Measurements from ENCODE around the gene ANKS1B.
"Not testable (repeated sequence)": the region's sequence is repeated elsewhere in the genome, so short reads cannot be mapped to it uniquely, and the experiment has no call there.

Gene ANKS1B

DNA sequence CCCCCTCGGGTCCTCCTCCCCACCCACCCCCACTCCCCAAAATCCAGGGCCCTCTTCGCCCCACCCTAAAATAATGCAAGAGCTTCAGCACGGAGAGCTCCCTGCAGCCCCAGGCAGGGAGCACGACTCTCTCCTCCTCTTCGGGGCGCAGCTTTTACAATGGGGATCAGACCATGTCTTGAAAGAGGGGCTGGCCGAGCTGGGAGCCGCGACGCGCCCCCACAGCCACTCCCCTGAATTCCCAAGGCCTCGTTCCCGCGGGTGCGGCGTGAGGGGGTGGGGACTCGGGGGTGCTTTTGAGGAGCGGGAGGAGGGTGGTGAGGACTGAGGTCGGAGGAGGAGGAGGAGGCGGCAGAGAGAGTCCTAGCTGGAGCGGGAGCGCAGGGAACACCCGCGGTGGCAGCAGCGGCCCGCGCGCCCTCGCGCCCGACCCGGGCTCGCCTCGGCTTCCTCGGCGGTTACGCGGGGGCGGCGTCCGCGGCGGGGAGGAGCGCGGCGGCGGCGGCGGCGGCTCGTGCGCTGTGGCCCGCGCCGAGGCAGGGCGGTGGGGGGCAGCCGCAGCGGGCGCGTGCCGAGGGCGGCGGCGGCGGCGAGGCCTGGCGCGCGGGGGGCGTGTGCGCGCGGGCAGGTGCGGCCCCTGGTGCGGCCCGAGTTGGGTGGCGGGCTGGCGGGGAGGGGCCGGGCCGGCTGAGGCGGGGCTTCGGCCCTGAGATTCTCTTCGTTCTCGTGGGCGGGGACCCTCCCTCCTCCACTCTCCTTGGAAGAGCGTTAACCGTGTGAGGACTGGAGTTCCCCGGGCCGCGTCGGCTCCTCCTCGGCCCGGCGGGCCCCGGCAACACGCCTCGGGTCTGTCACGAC, at the start of gene ANKS1B:
Gene ANKS1B, minus strand, starts transcription at position 666 of the 858 bp plus-strand sequence. CDS start 699 bp downstream, outside the sequence.
- no peak for DNase-seq (ENCODE audit: low spot score)

DNA sequence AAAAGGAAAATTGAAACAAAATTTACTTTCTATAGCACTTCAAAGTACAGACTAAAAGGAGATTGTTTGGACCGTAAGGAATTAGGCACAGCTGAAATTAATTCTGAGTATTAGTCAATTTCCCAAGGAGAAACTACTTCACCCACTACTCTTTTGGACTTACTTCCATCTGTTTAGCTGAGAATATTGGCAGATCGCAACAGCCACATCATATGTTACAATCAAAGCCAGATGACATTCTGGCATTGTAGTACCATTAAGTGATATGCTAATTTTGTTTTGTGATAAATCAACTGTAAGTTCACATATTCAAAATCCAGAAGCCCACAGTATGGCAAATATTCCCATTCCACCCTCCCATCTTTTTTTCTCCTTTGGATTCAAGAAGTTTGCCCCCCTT, 47.1 kb upstream of the ANKS1B start:
- no peak for DNase-seq (ENCODE audit: low spot score)

DNA sequence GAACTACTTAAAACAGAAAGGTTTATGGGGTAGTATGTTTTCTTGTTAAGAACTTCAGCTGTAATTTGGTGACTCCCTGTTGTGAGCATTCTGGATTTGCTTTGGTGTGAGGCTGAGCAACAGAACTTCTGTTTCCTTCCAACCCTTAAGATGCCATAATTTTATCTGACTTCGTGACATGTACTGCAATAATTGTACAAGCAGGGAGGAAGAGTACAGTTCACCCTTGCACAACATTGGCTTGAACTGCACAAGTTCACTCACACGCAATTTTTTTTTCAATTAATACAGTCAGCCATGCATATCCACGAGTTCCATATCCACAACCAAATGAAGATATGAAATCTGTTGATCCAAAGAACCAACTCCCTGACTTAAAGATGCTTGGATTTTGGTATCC, 42.9 kb upstream of the ANKS1B start:
- DNase-seq (ENCODE audit: low spot score), result no peak

DNA sequence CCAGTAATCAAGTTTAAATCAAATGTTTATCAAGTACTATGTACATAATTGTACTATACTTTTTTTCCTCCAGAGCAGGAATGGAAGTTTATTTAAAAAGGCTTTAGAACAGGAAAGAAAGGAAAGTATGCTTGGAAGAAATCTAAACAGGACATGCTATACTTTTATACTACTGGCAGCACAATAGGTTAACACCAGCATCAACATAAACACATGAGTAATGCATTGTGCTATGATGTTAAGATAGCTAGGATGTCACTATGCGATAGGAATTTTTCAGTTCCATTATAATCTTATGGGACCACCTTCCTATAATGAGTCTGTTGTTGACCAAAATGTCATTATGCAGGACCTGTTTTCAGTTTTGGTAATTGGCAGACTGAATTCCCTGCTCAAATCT, 41.5 kb upstream of the ANKS1B start:
- DNase-seq (ENCODE audit: low spot score), result no peak

DNA sequence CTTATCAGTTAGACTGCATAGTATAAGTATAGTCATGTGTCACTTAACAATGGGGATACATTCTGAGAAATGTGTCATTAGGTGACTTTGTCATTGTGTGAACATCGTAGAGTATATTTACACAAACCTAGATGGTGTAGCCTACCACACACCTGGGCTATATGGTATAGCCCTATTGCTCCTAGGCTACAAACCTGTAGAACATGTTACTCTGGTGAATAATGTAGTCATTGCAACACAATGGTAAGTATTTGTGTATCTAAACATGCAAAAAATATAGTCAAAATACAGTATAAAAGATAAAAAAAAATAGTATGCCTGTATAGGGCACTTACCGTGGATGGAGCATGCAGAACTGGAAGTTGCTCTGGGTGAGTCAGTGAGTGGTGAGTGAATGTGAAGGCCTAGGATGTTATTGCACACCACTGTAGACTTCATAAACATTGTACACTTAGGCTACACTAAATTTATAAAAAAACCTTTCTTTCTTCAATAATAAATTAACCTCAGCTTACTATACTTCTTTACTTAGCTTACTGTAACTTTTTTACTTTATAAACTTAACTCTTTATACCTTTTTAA, 40.3 kb upstream of the ANKS1B start:
- DNase-seq (ENCODE audit: low spot score), result no peak

DNA sequence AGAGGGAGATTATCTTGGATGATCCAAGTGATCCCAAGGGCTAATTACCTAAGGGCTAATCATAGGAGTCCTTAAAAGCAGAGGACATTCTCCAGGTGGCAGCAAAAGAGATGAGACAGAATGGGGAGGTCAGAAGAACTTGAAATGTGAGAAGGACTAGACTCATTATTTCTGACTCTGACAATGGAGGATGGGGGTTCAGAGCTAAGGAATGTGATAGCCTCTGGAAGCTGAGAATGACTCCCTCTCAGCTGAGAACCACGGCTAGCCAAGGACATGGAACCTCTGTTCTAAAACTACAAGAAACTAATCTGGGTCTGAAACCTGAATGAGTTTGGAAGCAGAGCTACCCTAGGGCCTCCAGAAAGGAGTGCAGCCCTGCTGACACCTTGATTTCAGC, 35.6 kb upstream of the ANKS1B start:
- no peak for DNase-seq (ENCODE audit: low spot score)

DNA sequence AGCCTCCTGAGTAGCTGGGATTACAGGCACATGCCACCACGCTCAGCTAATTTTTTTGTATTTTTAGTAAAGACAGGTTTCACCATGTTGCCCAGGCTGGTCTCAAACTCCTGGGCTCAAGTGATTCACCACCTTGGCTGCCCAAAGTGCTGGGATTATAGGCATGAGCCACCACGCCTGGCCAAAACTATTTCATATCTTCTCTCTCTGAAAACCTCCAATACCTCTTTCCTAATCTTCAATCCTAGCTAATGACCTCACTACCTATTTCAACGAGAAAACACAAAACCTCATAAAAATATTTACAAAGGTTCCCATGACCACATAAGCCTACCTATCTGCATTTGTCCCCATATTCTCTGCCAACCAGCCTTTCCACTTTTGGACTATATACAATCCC, 32.3 kb upstream of the ANKS1B start:
- DNase-seq (ENCODE audit: low spot score), result no peak

DNA sequence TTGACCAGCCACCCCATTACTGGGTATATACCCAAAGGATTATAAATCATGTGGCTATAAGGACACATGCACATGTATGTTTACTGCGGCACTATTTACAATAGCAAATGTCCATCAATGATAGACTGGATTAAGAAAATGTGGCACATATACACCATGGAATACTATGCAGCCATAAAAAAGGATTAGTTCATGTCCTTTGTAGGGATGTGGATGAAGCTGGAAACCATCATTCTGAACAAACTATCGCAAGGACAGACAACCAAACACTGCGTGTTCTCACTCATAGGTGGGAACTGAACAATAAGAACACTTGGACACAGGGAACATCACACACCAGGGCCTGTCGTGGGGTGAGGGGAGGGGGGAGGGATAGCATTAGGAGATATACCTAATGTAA, 31.6 kb upstream of the ANKS1B start:
- DNase-seq (ENCODE audit: low spot score), result not testable (repeated sequence)

DNA sequence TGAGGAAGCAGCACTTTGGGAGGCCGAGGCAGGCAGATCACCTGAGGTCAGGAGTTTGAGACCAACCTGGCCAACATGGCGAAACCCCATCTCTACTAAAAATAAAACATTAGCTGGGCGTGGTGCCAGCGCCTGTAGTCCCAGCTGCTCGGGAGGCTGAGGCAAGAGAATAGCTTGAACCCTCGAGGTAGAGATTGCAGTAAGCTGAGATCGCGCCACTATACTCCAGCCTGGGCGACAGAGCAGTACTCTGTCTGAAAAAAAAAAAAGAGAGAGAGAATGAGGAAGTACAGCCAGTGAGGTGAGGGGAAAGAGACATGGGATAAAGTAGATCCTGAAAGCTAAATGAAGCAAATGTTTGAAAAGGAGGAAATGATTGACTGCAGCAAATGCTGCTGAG, 21.1 kb upstream of the ANKS1B start:
- DNase-seq (ENCODE audit: low spot score), result not testable (repeated sequence)

DNA sequence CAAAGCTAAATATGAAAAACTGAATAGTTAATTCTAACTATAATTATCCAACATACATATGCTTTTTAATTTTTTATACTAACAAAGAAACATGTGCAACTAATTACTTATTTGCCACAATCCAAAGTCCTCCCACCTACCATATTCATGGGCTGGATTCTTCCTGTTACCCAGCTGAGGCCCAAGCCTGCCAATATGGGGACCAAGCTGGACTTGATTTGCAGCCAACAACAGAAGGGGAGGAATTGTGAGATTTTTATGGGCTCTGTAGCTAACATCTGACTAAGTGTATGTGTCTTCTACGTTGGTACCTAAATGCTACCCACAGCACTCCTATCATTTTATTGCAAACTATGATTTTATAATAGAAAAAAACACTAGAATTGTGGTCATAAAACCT, 13.1 kb upstream of the ANKS1B start:
- no peak for DNase-seq (ENCODE audit: low spot score)

DNA sequence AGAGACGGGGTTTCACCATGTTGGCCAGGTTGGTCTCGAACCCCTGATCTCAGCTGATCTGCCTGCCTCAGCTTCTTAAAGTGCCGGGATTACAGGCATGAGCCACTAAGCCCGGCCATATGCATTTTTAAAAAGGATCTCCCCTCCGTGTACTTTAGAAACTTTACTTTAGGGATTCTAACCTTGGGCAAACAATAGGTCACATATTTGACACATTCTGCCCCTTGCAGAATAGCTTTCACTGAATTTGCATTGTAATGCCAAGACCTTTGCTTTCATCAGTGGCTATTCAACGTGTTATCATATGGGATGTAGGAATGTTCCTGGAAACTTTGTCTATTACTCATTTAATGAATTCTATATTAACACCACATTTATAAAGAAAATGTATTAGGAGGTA, 11.4 kb upstream of the ANKS1B start:
- DNase-seq (ENCODE audit: low spot score), result no peak

DNA sequence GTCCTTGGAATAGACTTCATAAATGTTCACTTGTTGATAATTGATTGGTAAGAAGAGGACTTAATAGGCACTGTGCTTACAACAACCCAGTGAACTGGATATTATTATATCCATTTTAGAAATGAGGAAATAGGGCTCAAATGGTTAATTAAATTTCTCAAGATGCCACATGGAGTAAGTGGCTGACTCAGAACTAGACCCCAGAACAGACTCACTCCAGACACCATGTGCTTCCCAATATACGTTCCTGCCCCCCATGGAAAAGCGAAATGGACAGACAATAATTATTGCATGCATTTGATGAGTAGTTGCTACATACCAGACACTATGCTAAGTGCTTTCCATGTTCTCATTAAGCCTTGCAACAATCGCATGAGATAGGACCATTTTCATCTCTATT, 895 bp upstream of the ANKS1B start:
- DNase-seq (ENCODE audit: low spot score), result no peak

DNA sequence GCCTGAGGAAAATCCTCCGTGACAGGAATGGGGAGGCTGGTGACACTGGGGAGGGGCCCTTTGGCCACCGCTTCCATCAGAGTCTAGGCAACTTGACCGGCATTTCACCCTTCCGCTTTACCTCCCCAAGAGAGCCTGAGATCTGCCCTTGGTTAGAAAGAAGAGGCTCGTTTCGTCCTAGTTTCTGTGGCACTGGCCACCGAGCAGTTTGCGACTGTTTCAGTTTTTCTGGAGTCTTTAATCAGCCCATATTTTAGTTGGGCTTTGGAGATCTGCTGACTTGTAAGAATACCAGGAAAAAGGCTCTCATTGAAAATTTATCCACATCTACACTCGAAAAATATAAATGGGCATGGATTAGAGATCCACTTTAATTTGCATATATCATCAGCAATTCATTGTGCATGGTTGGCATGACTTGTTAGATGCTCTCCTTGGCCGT, 414 bp upstream of the ANKS1B start:
- DNase-seq (ENCODE audit: low spot score), result peak; percentile 8

DNA sequence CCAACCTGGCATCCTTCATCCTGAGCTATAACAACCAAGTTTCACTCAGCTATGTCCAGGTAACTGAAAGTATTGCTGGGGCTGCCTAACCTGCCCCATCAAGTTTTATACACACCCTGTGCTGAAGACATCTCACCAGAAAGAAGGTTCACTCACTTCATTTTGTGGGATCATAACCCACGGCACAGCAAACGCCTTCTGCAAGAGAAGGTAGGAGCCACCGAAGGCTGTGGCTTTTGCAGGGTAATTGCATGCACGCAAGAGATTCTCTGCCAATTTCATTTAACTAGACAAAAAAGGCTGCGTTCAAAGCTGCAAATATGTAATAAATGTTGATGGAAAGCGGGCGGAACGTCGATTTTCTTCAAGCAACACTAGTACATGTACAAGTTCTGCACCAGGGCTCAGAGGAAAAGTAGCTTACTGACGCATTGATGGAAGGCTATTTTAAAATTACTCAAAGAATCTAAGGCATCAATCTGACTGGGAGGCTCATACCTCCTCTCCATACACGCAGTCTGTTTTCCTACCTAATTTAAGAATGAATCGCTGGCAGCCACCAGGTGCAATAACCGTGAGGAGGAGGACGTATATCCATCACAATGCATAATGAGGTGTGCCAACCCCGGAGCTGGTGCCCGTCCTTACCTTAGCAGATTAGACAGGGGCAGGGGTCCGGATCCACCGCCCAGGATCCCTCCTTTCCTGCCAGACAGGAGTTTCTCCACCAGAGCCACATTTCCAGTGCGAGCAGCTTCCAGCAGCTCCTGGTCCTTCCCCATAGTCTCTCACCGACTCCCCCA, 1.1 kb downstream of the ANKS1B start:
- DNase-seq (ENCODE audit: low spot score), result no peak

DNA sequence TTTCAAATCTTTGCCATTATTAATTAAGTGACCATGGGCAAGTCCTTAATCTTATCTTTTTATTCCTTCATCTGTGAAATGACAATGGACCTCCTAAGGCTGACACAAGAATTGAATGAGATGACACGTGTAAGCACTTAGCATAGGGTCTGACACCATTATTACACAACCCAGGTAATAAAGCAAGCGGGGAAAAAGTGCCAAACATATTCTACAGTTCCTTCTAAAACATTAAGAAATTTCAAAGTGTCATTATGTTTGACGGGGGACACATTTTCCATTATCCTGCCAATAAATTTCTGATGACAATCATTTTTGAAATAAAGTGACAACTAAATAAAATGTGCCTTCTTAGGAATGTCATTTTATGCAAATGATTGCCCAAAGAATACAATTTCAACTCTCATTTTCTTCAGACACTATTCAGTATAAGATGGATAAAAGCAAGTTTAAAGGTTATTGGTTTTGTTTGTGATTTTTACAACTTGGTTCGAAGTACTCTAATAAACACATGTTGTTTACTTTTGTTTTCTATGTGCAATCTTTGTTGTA, 3.0 kb downstream of the ANKS1B start:
- DNase-seq (ENCODE audit: low spot score), result no peak

DNA sequence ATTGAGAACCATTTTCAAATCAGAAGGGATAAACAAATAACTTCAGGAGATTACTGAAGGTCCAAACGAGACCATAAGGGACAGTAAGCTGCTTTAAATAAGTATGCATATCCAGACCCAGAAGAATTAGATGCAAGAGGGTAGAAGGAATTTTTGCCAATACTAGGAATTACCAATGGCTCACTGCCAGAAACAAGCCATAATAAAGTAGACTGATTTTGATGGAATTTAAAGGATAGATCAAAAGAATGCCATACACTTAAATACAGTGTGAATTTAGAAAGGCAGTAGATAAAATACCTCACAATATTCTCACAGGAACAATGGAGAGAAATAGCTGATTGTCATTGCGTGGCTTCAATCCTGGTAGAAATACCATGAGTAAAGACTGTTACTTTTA, 5.3 kb downstream of the ANKS1B start:
- no peak for DNase-seq (ENCODE audit: low spot score)

DNA sequence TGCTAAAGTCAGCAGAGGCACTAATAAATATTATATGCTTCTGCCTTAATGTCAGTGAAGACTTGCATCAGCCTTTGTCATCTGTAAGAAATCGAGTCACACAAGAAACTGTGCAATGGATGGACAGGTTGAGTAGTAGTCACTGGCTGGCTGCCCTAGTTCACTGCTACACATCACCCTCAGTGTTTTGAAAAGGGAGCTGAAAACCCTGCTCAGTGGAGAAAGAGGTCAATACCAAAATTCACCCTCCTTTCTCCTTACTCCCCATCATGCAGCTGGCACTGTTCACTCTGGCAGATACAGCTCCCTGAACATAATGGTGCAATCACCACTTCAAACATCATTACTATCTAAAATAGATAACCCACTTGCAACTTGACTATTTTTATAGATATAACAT, 6.6 kb downstream of the ANKS1B start:
- DNase-seq (ENCODE audit: low spot score), result no peak

DNA sequence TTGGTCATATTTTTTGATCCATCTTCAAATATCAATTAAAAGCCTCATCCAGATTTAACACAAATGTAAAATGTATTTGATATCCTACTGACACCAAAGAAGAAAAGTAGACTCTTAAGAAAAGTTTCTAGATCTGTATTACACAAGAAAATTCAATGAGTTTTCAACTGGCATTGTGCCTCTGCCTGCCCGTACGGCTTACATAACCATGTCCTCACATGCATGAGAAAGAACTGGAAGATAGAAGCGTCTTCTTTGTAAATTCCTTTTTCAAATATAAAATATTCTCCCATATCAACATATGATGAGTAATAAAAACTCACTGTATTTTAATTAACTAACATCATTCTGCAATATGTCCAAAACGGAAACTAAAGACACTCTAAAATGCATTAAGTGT, 7.2 kb downstream of the ANKS1B start:
- no peak for DNase-seq (ENCODE audit: low spot score)

DNA sequence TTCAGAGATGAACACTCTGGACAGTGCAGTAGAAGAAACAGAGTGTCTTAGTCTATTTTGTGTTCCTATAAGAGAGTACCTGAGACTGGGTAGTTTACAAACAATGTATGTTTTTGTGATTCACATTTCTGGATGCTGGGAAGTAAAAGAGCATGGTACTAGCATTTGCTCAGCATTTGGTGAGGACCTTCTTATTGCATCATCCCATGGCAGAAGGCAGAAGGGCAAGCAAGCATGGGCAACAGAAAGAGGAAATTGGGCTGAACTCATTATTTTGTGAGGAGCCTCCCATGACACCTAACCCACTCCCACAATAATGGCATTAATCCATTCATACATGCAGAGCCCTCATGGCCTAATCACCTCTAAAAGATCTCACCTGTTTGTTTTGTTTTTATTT, 8.0 kb downstream of the ANKS1B start:
- DNase-seq (ENCODE audit: low spot score), result no peak

DNA sequence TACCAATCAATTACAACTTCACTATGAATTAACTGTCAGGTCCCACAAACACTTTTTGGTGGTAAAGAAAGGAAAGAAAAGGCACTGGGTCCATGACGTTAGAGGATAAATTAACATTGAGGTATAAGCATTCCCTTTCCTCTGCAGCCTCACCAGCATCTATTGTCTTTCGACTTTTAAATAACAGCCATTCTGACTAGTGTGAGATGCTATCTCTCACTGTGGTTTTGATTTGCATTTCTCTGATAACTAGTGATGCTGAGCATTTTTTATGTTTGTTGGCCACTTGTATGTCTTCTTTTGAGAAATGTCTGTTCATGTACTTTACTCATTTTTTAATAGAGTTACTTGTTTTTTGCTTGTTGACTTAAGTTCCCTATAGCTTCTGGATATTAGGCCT, 9.4 kb downstream of the ANKS1B start:
- no peak for DNase-seq (ENCODE audit: low spot score)

DNA sequence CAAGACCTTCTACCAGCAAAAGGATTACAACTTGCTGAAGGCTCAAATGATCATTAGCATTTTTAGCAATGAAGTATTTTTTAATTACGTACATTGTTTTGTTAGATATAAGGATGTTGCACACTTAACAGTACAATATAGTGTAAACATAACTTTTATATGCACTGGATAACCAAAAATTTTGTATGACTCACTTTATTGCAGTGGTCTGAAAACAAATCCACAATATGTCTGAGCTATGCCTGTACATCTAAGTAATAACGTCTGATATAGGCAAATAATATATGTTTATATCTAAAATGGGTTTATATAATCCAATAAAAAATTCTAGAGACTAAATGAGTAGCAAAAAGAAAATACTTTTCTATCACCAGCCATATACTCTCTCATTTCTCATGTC, 10.6 kb downstream of the ANKS1B start:
- DNase-seq (ENCODE audit: low spot score), result no peak

DNA sequence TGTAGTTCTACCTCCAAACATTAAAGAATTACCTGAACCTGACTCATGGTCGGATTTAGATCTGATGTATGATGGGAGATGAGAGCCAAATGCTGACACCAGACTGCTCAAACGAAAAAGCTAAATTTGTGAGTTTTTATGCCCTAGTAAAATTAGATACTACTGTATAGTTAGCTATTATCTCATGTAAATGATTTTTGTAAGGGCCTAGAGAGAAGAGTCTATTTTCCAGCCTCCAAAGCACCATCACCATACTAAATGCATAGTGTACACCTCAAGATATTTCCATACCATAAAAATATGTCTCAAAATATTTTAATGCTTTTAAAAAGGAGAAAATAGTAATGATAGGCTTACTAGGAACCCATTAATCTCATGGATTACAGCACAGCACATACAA, 18.3 kb downstream of the ANKS1B start:
- no peak for DNase-seq (ENCODE audit: low spot score)

DNA sequence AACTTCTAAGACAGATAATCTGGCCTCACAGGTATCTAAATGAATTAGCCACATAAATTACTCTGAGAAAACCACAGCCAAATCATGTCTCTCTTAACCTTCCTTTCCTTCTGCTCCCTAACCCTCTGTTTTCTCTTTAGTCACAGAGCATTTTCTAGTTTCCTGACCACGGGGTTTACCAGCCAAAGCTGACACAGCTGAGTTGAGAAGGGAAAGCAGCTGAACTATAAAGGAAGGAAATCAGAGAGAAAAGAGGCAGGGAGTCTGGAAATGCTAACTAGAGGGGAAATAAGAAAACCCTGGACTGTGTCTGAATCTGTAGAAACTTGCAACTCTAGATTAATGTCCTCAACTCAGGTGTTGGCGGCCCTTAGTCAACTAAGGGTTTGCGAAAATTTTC, 24.4 kb downstream of the ANKS1B start:
- DNase-seq (ENCODE audit: low spot score), result no peak
